HG03565 (cell line): ENCODE measurements around the gene PDXP.
"Not testable (repeated sequence)": the region's sequence is repeated elsewhere in the genome, so short reads cannot be mapped to it uniquely, and the experiment has no call there.

Experiments used
- ATAC-seq: cut with Tn5 transposase; IDR thresholded peaks from one replicate; pipeline ENCODE4 v1.9.1; 2021; ENCODE audit warnings: mild to moderate bottlenecking, moderate library complexity; ENCODE audit not compliant: unreplicated experiment

PDXP gene

DNA sequence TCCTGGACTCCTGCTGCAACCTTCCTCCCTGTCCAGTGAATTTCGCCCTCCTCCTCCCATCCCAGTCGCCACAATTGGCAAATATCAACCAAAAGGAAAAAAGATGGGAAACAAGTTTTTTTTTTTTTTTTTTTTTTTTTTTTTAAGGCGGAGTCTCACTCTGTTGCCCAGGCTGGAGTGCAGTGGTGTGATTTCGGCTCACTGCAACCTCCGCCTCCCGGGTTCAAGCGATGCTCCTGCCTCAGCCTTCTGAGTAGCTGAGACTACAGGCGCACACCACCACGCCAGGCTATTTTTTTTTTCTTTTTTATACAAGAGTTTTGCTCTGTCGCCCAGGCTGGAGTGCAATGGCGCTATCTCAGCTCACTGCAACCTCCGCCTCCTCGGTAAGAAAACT, 37.7 kb downstream of the PDXP start:
- ATAC-seq: not testable (repeated sequence)

DNA sequence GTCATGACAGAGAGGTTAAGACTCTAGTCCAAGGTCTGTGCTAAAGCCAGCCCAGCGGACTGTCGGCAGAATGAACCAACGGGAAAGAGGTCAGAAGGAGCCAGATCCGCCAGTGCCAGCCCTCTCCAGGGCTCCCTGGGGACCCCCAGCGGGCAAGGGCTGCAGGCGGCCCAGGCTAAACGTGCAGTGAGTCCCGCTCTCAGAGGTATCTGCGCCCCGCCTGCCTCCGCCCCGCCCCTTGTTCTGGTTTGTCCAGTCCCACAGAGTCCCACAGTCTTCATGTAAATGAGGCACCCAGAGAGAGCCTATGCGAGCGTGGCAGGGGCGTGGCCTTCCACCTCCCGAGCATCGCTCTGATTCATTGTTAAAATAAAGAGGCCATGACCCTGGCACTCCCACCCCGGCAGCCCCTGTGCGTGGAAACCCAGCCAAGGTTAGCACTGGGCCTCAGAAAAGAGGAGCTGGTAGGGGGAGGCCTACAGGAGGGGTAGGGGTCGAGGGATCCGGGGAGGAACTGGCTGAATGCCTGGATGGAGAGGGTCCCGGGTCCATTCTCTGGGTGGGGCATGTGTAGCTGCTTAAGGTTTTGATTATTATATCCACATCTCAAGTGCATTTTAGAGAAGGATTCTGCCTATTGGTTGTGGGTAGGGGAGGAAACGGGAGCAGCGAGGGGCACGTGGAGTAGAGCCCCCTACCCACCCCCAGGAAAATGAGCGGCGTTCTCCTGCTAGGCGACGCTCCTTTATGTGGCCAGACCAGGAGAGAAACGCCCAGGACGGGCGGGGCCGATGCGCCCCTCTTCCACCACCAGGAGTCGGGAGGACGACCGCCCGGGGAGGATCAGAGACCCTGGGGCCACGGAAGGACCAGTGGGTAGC, 38.4 kb downstream of the PDXP start, which contains the start of gene TRIOBP:
TSS of gene TRIOBP (plus strand) at position 392 of the 881 bp plus-strand sequence. CDS start 4,318 bp downstream, outside the sequence.
- ATAC-seq: no peak

DNA sequence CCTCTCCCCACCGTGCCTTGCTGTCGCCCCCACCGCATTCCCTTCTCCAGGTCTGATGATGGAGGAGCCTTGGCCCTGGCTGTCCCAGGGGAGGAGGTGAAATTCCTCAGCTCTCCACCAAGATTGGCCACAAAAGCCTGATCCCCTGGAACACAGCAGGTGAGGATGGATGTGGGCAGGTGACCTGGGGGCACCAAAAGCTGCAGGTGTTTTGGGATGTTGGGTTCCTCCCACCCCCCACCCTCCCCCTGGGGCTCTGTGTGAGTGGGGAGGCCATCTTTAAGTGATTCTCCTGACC, 39.0 kb downstream of the PDXP start:
- no peak for ATAC-seq

DNA sequence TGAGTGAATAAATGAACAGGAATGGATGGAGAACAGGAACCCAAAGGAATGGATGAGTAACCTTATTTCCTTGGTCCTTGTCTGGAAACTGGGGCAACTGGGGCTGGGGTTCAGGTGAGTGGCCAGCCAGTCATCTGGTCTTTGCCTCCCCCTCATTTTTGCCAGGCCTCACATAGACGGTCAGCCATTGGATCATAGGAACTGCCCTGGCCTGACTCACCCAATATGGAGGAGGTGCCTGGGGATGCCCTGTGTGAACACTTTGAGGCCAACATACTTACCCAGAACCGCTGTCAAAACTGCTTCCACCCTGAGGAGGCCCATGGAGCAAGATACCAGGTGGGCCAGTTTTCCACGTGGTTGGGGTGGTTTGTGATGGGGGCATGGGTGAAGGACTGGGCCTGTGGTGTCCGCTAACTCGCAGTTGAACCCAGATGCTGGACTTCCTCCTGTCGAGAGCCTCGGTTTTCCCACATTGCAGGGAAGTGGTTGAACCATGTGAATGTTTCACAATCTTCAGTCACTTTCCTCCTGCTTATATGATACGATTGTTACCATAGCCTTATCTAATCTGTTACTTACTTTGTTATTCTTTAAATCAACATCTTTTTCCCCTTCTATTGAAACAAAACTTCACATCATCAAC, 42.7 kb downstream of the PDXP start:
- ATAC-seq: no peak

DNA sequence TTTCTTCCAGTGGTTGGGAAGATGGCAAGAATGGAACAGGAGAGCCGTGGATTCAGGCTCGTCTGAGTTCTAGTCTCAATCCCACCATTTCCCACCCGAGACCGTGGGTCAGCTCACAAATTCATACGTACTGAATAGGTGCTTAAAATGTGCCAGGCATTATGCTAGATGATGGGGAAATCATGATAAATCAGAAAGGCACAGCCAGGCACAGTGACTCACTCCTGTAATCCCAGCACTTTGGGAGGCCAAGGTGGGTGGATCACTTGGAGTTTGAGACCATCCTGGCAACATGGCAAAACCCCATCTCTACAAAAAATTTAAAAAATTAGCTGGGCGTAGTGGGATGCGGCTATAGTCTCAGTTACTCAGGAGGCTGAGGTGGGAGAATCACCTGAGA, 45.4 kb downstream of the PDXP start:
- no peak for ATAC-seq

DNA sequence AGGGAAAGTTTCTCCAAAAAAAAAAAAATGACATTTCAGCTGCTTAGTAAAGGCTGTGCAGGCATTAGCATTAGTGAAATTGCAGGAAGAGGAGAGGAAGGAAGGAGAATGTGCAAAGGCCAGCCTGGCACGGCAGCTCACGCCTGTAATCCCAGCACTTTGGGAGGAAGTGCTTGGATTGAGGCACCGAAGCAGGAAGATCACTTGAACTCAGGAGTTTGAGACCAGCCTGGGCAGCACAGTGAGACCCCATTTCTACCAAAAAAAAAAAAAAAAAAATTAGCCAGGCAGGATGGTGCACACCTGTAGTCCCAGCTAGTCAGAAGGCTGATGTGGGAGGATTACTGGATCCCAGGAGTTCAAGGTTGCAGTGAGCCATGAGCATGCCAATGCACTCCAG, 46.1 kb downstream of the PDXP start:
- ATAC-seq: no peak

DNA sequence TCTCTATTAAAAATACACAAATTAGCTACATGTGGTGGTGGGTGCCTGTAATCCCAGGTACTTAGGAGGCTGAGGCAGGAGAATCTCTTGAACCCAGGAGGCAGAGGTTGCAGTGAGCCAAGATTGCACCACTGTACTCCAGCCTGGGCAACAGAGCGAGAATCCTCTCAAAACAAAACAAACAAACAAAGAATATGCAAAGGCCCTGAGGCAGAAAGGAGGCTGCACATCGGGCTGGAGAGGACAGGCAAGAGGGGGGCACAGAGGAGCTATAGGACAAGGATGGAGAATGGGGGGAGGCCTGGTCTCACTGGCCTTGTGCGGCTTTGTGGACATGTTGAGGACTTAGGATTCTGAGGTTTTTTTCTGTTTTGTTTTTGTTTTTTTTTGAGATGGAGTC, 46.7 kb downstream of the PDXP start:
- no peak for ATAC-seq

DNA sequence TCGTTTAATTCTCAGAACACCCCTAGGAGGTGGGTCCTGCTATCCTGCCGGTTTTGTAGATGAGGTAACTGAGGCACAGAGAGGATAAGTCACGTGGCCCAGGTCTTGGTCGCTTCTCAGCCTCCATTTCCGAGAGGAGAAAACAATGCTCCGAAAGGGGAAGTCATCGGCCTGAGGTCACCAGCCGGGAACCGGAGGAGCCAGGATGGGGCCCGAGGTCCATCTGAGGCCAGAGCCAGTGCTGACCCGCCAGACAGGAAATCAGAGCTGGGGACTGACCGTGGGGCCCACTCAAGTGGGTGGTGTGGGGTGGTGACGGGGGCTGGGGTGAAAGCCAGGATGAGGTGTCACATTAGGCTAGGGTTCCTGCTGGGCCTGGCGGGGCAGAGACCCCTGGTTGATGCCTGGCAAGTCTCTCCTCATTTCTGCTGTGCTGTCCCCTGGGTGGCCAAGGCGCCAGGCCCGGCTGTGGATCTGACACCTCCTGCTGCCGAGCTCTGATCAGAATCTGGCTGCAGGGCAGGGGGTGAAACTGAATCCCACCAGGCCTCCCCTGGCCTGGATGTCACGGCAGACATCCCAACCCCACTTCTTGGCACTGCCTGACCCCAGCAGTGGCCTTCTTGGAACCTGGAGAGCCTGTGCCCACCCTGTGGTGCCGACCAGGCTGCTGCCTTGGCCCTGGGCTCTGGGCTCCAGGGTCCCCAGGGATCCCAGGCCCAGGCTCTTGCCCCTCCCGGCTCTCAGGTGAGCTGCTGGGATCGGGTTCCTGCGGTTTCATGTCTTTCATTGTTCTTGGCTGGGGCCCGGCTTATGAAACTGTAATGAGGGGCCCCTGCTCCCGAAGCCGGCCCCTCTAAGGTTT, 50.3 kb downstream of the PDXP start:
- ATAC-seq: no peak

DNA sequence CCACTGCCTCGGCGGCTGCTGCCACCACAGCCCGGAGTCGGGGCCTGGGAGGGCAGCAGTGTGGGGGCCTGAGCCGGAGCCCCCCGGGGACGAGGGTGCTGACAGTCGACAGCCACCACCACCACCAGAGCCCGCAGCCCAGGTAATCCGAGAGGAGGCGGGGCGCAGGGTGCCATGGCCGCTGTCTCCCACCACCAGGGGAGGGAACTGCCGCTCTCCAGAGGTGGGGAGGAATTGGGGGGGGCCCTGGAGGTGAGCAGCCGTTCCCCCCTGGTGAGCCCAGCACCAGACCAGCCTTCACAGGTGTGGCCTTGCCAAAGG, 50.9 kb downstream of the PDXP start:
- ATAC-seq: no peak

DNA sequence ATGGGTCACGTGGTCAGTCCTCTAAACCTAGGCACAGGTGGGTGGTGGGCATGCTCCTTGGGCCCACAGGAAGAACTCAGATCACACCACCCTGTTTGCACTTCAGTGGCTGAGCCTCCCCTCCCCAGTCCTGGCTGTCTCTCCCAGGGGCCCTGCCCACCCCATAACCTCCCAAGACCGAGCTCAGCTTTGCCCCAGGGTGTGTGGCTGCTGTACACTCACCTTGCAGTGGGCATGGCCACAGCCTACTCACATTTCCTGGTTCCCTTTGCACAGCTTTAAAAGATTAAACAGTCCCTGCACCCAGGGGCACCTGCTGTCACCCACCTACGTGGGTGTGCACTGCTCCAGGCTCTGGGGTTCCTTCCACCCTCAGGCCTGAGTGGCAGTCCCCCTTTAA, 52.2 kb downstream of the PDXP start:
- ATAC-seq: no peak

DNA sequence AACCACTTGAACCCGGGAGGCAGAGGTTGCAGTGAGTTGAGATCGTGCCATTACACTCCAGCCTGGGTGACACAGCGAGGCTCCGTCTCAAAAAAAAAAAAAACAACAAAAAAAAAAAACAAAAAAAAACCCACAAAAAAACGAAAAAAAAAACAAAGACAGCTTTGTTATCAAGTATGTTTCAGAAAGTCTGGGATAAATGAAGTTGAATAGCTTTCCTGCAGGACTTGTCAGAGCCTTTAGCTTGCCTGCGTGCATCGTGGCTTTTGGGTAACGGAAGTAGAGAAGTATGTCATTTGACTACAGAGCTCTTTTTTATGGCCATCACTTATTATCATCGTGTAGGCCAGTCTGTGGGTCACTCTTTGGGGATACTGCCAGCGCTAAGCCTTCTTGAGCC, 53.0 kb downstream of the PDXP start:
- no peak for ATAC-seq

DNA sequence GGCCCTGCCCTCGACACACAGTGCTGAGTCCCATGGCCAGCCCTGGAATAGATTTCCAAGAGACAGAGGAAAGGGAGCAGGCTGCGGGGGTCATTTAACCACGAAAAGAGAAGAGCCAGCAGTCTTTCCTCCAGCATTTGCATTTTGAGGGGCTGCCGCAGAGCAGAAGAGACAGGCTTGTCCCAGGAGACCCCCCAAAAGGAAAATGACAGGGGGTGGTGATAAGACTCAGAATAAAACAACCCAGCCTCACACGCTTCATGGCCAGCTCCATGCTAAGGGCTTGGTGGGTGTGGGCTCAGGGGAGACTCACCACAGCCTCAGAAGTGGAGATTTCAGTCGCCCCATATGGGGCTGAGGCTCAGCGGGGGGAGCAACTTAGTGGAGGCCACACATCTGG, 55.2 kb downstream of the PDXP start:
- no peak for ATAC-seq

DNA sequence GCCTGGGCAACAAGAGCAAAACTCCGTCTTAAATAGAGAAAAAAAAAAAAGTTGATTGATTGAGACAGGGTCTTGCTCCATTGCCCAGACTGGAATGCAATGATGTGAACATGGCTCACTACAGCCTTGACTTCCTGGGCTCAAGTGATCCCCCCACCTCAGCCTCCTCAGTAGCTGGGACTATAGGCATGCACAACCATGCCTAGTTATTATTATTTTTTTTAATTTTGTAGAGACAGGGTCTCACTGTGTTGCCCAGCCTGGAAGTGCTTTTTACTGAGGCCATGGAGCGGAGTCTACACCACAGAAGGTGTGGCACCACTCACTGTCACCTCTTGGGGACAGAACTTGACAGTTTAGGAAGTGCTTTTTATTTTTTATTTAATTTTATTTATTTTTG, 56.1 kb downstream of the PDXP start:
- no peak for ATAC-seq

DNA sequence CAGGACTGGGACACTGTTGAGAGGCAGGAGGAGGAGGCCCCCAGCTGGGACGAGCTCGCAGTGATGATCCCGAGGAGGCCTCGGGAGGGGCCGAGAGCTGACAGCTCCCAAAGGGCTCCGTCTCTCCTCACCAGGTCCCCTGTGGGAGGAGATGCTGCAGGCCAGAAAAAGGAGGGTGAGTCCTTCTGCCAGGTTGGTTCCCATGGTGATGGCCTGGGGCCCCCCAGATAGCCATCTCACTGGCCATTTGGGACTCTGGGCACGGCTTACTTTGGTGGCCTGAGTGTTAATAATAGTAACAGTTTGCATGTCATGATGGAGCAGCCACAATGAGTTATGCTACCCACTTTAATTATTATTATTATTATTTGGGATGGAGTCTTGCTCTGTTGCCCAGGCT, 57.2 kb downstream of the PDXP start:
- no peak for ATAC-seq
